ENCODE measurements around the gene EPHB1. TPM values are rescaled to one million over a fixed set of nuclear protein-coding genes. Genes with fewer than 3 reads are reported as not detected.

Gene EPHB1
- total RNA-seq, 3 donors from 2014 or later, result 1.8 to 5.9 (median 3.4) TPM

GRCh38 chr3:135090020-135090717, 295.1 kb downstream of the EPHB1 start:
- Histone ChIP-seq H3K4me1 (no peaks in the 10 kb centered on the region), H3K9me3 (no peaks in the 10 kb centered on the region), H3K27me3 (no peaks in the 10 kb centered on the region), H3K36me3 (no peaks in the 10 kb centered on the region), H3K4me3 (no peak overlapping the region), H3K27ac (no peak overlapping the region)
- no peak for DNase-seq (ENCODE audit: low spot score in 2 of 2)
- intact Hi-C loops (cut with DNase I; ENCODE audit: low total_unique reads), result no loop called here
- TF ChIP-seq CTCF (IDR thresholded peaks at IDR 0.05), result no peak
- no peak for TF ChIP-seq POLR2AphosphoS5 (IDR thresholded peaks at IDR 0.05)
- no peak for TF ChIP-seq POLR2A (IDR thresholded peaks at IDR 0.05)

GRCh38 chr3:135091946-135092345, 296.9 kb downstream of the EPHB1 start:
- H3K27ac ChIP-seq, result no peak overlapping the region
- H3K4me1 ChIP-seq, result no peaks in the 10 kb centered on the region
- DNase-seq (ENCODE audit: low spot score in 2 of 2), result no peak
- H3K9me3 ChIP-seq, result no peaks in the 10 kb centered on the region
- H3K4me3 ChIP-seq, result no peak overlapping the region
- H3K27me3 ChIP-seq, result no peaks in the 10 kb centered on the region
- no peaks in the 10 kb centered on the region for H3K36me3 ChIP-seq
- intact Hi-C loops (cut with DNase I; ENCODE audit: low total_unique reads), result no loop called here
- TF ChIP-seq POLR2A (IDR thresholded peaks at IDR 0.05) (no peak), POLR2AphosphoS5 (IDR thresholded peaks at IDR 0.05) (no peak), CTCF (IDR thresholded peaks at IDR 0.05) (no peak)

GRCh38 chr3:135093121-135093520, 298.1 kb downstream of the EPHB1 start:
- Histone ChIP-seq H3K27ac (no peak overlapping the region), H3K27me3 (no peaks in the 10 kb centered on the region), H3K4me3 (no peak overlapping the region), H3K4me1 (no peaks in the 10 kb centered on the region), H3K9me3 (no peaks in the 10 kb centered on the region), H3K36me3 (no peaks in the 10 kb centered on the region)
- intact Hi-C loops (cut with DNase I; ENCODE audit: low total_unique reads), result no loop called here
- no peak for DNase-seq (ENCODE audit: low spot score in 2 of 2)
- no peak for TF ChIP-seq POLR2AphosphoS5 (IDR thresholded peaks at IDR 0.05)
- TF ChIP-seq POLR2A (IDR thresholded peaks at IDR 0.05), result no peak
- TF ChIP-seq CTCF (IDR thresholded peaks at IDR 0.05), result no peak

- no peak overlapping the region for H3K4me3 ChIP-seq
- H3K27me3 ChIP-seq, result no peaks in the 10 kb centered on the region
- DNase-seq (ENCODE audit: low spot score in 2 of 2), result no peak
- no peaks in the 10 kb centered on the region for H3K4me1 ChIP-seq
- H3K27ac ChIP-seq, result no peak overlapping the region
- TF ChIP-seq POLR2AphosphoS5 (IDR thresholded peaks at IDR 0.05) (no peak), CTCF (IDR thresholded peaks at IDR 0.05) (no peak), POLR2A (IDR thresholded peaks at IDR 0.05) (no peak)
- no peaks in the 10 kb centered on the region for H3K36me3 ChIP-seq
- intact Hi-C loops (cut with DNase I; ENCODE audit: low total_unique reads), result no loop called here
- no peaks in the 10 kb centered on the region for H3K9me3 ChIP-seq
Observed at GRCh38 chr3:135097276-135097946, 302.4 kb downstream of the EPHB1 start.

GRCh38 chr3:135099734-135100355, 304.8 kb downstream of the EPHB1 start:
- TF ChIP-seq POLR2AphosphoS5 (IDR thresholded peaks at IDR 0.05) (no peak), CTCF (IDR thresholded peaks at IDR 0.05) (no peak), POLR2A (IDR thresholded peaks at IDR 0.05) (no peak)
- Histone ChIP-seq H3K27ac (no peak overlapping the region), H3K27me3 (no peaks in the 10 kb centered on the region), H3K4me3 (no peak overlapping the region), H3K4me1 (no peaks in the 10 kb centered on the region), H3K9me3 (no peaks in the 10 kb centered on the region), H3K36me3 (no peaks in the 10 kb centered on the region)
- intact Hi-C loops (cut with DNase I; ENCODE audit: low total_unique reads), result no loop called here
- DNase-seq (ENCODE audit: low spot score in 2 of 2), result no peak
